ENCODE results near the gene PRSS27. TPM values are rescaled to one million over a fixed set of nuclear protein-coding genes. Genes with fewer than 3 reads are reported as not detected.

The PRSS27 gene
- total RNA-seq: 1 to 10 TPM in 3 of 4 donors, under 1 TPM in 1; 0.75 to 4.2 (median 2.2) TPM

GRCh38 chr16:2720064-2720457 is at the start of gene PRSS27:
PRSS27 (minus strand) TSS chr16:2720224; CDS start chr16:2720160, 64 bp downstream.
- Histone ChIP-seq H3K9me3 (no peaks in the 10 kb centered on the region), H3K4me1 (peaks cover 14 to 37% (median 31%) of the 10 kb centered on the region in 4 donors), H3K27ac (replicated peaks in 1 of 4) (peak within 1 kb of the TSS; percentile 73 to 83 (median 78)), H3K4me3 (peak within 1 kb of the TSS; percentile 72 to 86 (median 80)), H3K27me3 (peaks cover 0 to 30% (median 2%) of the 10 kb centered on the region in 4 donors), H3K36me3 (no peaks in the 10 kb centered on the region)
- 85% methylated on average over 20 of the region's 26 CpGs for WGBS
- TF ChIP-seq EP300 (IDR thresholded peaks at IDR 0.05) (no peak), POLR2AphosphoS5 (IDR thresholded peaks at IDR 0.05) (no peak), CTCF (IDR thresholded peaks at IDR 0.05) (no peak), POLR2A (IDR thresholded peaks at IDR 0.05; ENCODE audit: low read depth) (no peak)
- intact Hi-C loops (cut with DNase I): loop anchor here (2.0 kb wide), 1 partner anchor 33 kb away; the partner anchor contains the start of gene SRRM2
- no peak for DNase-seq (ENCODE audit: extremely low spot score)

DNA sequence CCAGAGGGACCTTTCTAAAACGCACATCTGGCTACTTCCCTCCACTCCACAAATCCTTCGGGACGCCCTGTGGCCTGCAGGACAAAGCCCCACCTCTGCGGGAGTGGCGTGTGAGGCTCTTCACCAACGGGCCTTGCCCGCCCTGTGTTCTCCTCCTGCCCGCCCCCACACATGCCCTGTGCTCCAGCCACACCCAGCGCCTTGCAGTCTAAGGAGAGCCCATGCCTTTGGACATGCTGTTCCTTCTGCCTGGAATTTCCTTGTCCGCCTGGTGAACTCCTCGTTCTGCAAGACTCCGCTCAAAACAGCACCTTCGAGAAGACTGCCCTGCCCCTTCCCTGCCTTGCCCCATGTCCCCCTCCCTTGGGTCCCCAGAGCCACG is 49.6 kb upstream of the PRSS27 start:
- TF ChIP-seq POLR2A (IDR thresholded peaks at IDR 0.05; ENCODE audit: low read depth): no peak
- TF ChIP-seq POLR2AphosphoS5 (IDR thresholded peaks at IDR 0.05): no peak
- Histone ChIP-seq H3K9me3 (no peaks in the 10 kb centered on the region), H3K27me3 (no peaks in the 10 kb centered on the region), H3K4me3 (no peak overlapping the region), H3K36me3 (peaks cover 71 to 99% (median 97%) of the 10 kb centered on the region in 4 donors), H3K27ac (replicated peaks in 1 of 4) (peak overlapping the region in 3 of 4 donors; percentile 8 to 51 (median 28)), H3K4me1 (peaks cover 8 to 55% (median 47%) of the 10 kb centered on the region in 4 donors)
- intact Hi-C loops (cut with DNase I): loop anchor here (10.0 kb wide), 1 partner anchor 155 kb away; no protein-coding TSS in a partner anchor
- WGBS: 72% methylated on average over 14 of the region's 14 CpGs
- no peak for DNase-seq (ENCODE audit: extremely low spot score)

DNA sequence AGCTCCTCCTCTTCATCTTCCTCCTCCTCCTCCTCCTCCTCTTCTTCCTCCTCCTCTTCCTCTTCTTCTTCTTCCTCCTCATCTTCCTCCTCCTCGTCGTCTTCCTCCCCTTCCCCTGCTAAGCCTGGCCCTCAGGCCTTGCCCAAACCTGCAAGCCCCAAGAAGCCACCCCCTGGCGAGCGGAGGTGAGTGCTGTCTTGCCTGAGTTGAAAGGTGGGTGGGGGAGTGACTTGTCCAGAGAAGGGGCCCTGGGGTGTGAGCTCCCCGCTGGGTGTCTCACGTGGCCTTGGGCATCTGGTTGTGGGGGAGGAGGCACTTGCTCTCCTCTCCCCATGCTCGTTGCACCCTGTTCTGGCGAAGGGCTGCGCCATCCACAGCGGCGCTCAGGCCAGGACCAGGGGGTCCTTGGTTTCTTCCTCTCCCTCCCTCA is 49.1 kb upstream of the PRSS27 start:
- no peaks in the 10 kb centered on the region for H3K27me3 ChIP-seq
- DNase-seq (ENCODE audit: extremely low spot score): no peak
- no peak overlapping the region for H3K4me3 ChIP-seq
- intact Hi-C loops (cut with DNase I): no loop called here
- TF ChIP-seq CTCF (IDR thresholded peaks at IDR 0.05) (no peak), POLR2A (IDR thresholded peaks at IDR 0.05; ENCODE audit: low read depth) (no peak), EP300 (IDR thresholded peaks at IDR 0.05) (no peak), POLR2AphosphoS5 (IDR thresholded peaks at IDR 0.05) (no peak)
- peaks cover 8 to 50% (median 42%) of the 10 kb centered on the region in 4 donors for H3K4me1 ChIP-seq
- H3K36me3 ChIP-seq: peaks cover 76 to 100% (median 97%) of the 10 kb centered on the region in 4 donors
- WGBS: 83% methylated on average over 11 of the region's 11 CpGs
- H3K27ac ChIP-seq (replicated peaks in 1 of 4): peak overlapping the region in 2 of 4 donors; percentile 1 to 8
- no peaks in the 10 kb centered on the region for H3K9me3 ChIP-seq

DNA sequence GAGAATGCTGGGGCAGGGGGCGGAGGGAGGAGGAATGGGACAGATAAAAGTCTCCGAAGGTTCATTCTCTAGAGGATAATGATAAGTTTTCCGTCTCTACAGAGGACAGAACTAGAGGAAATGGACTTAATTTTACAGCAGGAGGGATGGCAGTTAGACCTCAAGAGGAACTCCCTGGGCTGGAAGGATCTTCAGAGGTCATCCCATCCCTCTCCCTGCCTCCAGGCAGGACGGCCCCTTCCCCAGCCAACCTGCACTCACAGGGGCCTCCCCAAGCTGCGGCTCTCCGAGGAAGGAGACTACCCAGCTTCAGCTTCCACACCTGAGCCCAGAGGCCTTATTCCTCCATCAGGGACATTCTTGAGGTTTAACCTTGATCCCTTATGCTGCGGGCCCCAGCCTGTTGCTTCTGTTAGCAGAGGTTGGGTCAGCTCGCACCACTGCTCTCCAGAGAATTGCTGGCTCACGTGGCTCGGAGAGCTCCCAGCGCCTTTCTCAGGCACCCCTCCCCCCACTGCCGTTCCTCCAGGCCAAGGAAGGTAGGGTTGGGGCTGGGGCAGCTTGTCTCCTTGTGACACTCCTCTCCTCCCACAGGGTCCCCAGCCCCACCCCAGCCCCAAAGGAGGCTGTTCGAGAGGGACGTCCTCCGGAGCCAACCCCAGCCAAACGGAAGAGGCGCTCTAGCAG is 48.5 kb upstream of the PRSS27 start:
- WGBS: 84% methylated on average over 16 of the region's 17 CpGs
- Histone ChIP-seq H3K9me3 (no peaks in the 10 kb centered on the region), H3K4me1 (peaks cover 8 to 47% (median 42%) of the 10 kb centered on the region in 4 donors), H3K27me3 (no peaks in the 10 kb centered on the region), H3K27ac (replicated peaks in 1 of 4) (peak overlapping the region in 2 of 4 donors; percentile 1 to 8), H3K36me3 (peaks cover 82 to 100% (median 98%) of the 10 kb centered on the region in 4 donors), H3K4me3 (no peak overlapping the region)
- TF ChIP-seq POLR2AphosphoS5 (IDR thresholded peaks at IDR 0.05): no peak
- no peak for TF ChIP-seq POLR2A (IDR thresholded peaks at IDR 0.05; ENCODE audit: low read depth)
- no peak for TF ChIP-seq EP300 (IDR thresholded peaks at IDR 0.05)
- TF ChIP-seq CTCF (IDR thresholded peaks at IDR 0.05): no peak
- no peak for DNase-seq (ENCODE audit: extremely low spot score)
- intact Hi-C loops (cut with DNase I): no loop called here

GRCh38 chr16:2767891-2768290 is 47.9 kb upstream of the PRSS27 start:
- 62% methylated on average over 14 of the region's 14 CpGs for WGBS
- Histone ChIP-seq H3K36me3 (peaks cover 88 to 100% (median 98%) of the 10 kb centered on the region in 4 donors), H3K4me3 (no peak overlapping the region), H3K4me1 (peaks cover 8 to 41% (median 36%) of the 10 kb centered on the region in 4 donors), H3K27ac (replicated peaks in 1 of 4) (peak overlapping the region in 1 of 4 donors; percentile 1), H3K27me3 (no peaks in the 10 kb centered on the region), H3K9me3 (no peaks in the 10 kb centered on the region)
- no peak for DNase-seq (ENCODE audit: extremely low spot score)
- TF ChIP-seq POLR2AphosphoS5 (IDR thresholded peaks at IDR 0.05) (no peak), CTCF (IDR thresholded peaks at IDR 0.05) (no peak), EP300 (IDR thresholded peaks at IDR 0.05) (no peak), POLR2A (IDR thresholded peaks at IDR 0.05; ENCODE audit: low read depth) (no peak)
- intact Hi-C loops (cut with DNase I): no loop called here

All from esophagus muscularis mucosa (tissue), 4 donors.